ENCODE measurements around the gene LRRC2. TPM values are rescaled to one million over a fixed set of nuclear protein-coding genes. Genes with fewer than 3 reads are reported as not detected.

Gene LRRC2
- total RNA-seq, 2 donors from 2014 or later = under 0.01 to 0.42 TPM

GRCh38 chr3:46559091-46559704, 6.9 kb downstream of the LRRC2 start:
- Histone ChIP-seq H3K4me1 (ENCODE audit: control insufficient read depth in 1 of 2, low read depth in 2 of 2) (no peaks in the 10 kb centered on the region), H3K9me3 (no peaks in the 10 kb centered on the region), H3K27me3 (replicated peaks; ENCODE audit: insufficient read depth) (no peaks in the 10 kb centered on the region), H3K36me3 (no peaks in the 10 kb centered on the region), H3K4me3 (no peak overlapping the region), H3K27ac (no peak overlapping the region)
- ATAC-seq (ENCODE audit: insufficient number of reproducible peaks, low FRiP score, low read depth) (no peak), DNase-seq (ENCODE audit: low spot score) (no peak)
- TF ChIP-seq CTCF (IDR thresholded peaks at IDR 0.05) = no peak

- Histone ChIP-seq H3K36me3 (no peaks in the 10 kb centered on the region), H3K4me3 (peak overlapping the region; percentile 57), H3K27me3 (replicated peaks; ENCODE audit: insufficient read depth) (no peaks in the 10 kb centered on the region), H3K9me3 (no peaks in the 10 kb centered on the region), H3K27ac (no peak overlapping the region), H3K4me1 (ENCODE audit: control insufficient read depth in 1 of 2, low read depth in 2 of 2) (no peaks in the 10 kb centered on the region)
- ATAC-seq (ENCODE audit: insufficient number of reproducible peaks, low FRiP score, low read depth) (no peak), DNase-seq (ENCODE audit: low spot score) (no peak)
- TF ChIP-seq CTCF (IDR thresholded peaks at IDR 0.05) = no peak
Measured at GRCh38 chr3:46558184-46559043, 7.7 kb downstream of the LRRC2 start.

- Histone ChIP-seq H3K4me3 (no peak overlapping the region), H3K4me1 (ENCODE audit: control insufficient read depth in 1 of 2, low read depth in 2 of 2) (no peaks in the 10 kb centered on the region), H3K9me3 (no peaks in the 10 kb centered on the region), H3K27me3 (replicated peaks; ENCODE audit: insufficient read depth) (no peaks in the 10 kb centered on the region), H3K36me3 (no peaks in the 10 kb centered on the region), H3K27ac (no peak overlapping the region)
- TF ChIP-seq CTCF (IDR thresholded peaks at IDR 0.05) = no peak
- DNase-seq (ENCODE audit: low spot score) = no peak
- ATAC-seq (ENCODE audit: insufficient number of reproducible peaks, low FRiP score, low read depth) = no peak
Measured at GRCh38 chr3:46557814-46558183, 8.3 kb downstream of the LRRC2 start.

- Histone ChIP-seq H3K9me3 (no peaks in the 10 kb centered on the region), H3K4me3 (no peak overlapping the region), H3K4me1 (ENCODE audit: control insufficient read depth in 1 of 2, low read depth in 2 of 2) (no peaks in the 10 kb centered on the region), H3K27ac (no peak overlapping the region), H3K27me3 (replicated peaks; ENCODE audit: insufficient read depth) (no peaks in the 10 kb centered on the region), H3K36me3 (no peaks in the 10 kb centered on the region)
- TF ChIP-seq CTCF (IDR thresholded peaks at IDR 0.05) = no peak
- ATAC-seq (ENCODE audit: insufficient number of reproducible peaks, low FRiP score, low read depth) (no peak), DNase-seq (ENCODE audit: low spot score) (no peak)
Measured at GRCh38 chr3:46553154-46553553, 12.9 kb downstream of the LRRC2 start.

GRCh38 chr3:46552538-46552937, 13.6 kb downstream of the LRRC2 start:
- TF ChIP-seq CTCF (IDR thresholded peaks at IDR 0.05) = no peak
- no peaks in the 10 kb centered on the region for H3K4me1 ChIP-seq (ENCODE audit: control insufficient read depth in 1 of 2, low read depth in 2 of 2)
- no peaks in the 10 kb centered on the region for H3K36me3 ChIP-seq
- DNase-seq (ENCODE audit: low spot score) (no peak), ATAC-seq (ENCODE audit: insufficient number of reproducible peaks, low FRiP score, low read depth) (no peak)
- H3K4me3 ChIP-seq = no peak overlapping the region
- no peaks in the 10 kb centered on the region for H3K9me3 ChIP-seq
- no peak overlapping the region for H3K27ac ChIP-seq
- no peaks in the 10 kb centered on the region for H3K27me3 ChIP-seq (replicated peaks; ENCODE audit: insufficient read depth)
